K562 (cell line): ENCODE results near the gene SPI1. TPM values are rescaled to one million over a fixed set of nuclear protein-coding genes. Genes with fewer than 3 reads are reported as not detected.

Source experiments
- ATAC-seq: fragments of 200-7000 bp; cut with Tn5 transposase; 3 replicates; pipeline ENCODE4 v1.9.1; 2020; ENCODE audit warnings: moderate library complexity
- BruUV-seq: library from RNA; stranded (reverse); fragments of 400-500 nt; replicated peaks from 2 replicates; lab custom pipeline; 2021; lab: Mats Ljungman, UMichigan
- CTCF ChIA-PET: fragments of 300-600 bp; formaldehyde crosslinking; extraction: SDS; loops from one replicate; lab custom pipeline; 2021; ENCODE audit warnings: low intra/inter-chr PET ratio; lab: Yijun Ruan, JAX
- POLR2A ChIA-PET: fragments of 300-600, 350-650 bp; sonication (Branson Sonifier 250); formaldehyde crosslinking; extraction: SDS; loops from one replicate; lab custom pipeline; 2021; ENCODE audit warnings: antibody characterized with exemption, inconsistent platforms; lab: Yijun Ruan, JAX
- DNase-seq, 4 experiments: peaks; one replicate each; pipeline versions ENCODE4 v3.0.0 to v3.0.0-alpha.2; 2011 to 2018; ENCODE audit warnings: low spot score in 3 of 4, mixed read lengths in 3 of 4; ENCODE audit errors: extremely low read depth in 1 of 4
- FAIRE-seq: peaks from 2 replicates; lab custom pipeline; 2011; peaks lifted over from hg19 to GRCh38; lab: Jason Lieb, UNC
- H2AFZ ChIP-seq: 2 replicates; pipeline ENCODE4 v1.6.0; 2011; ENCODE audit warnings: low read depth, low read length, control low read depth, inconsistent platforms
- H3K27ac ChIP-seq: fragments of 200-600 bp; 3 replicates; pipeline ENCODE4 v1.8.0; 2011; ENCODE audit warnings: low read depth, mild to moderate bottlenecking, control low read depth, inconsistent platforms, low read length, moderate library complexity, mixed read lengths; ENCODE audit errors: extremely low read depth
- H3K27me3 ChIP-seq, 2 experiments: fragments of 300-600 bp in 1 of 2; 2 replicates in 1 of 2; 3 replicates in 1 of 2; pipeline versions ENCODE4 v1.6.0 to v1.8.0; 2011; ENCODE audit warnings: inconsistent platforms in 2 of 2, low read length in 2 of 2, mild to moderate bottlenecking in 1 of 2, mixed read lengths in 1 of 2, moderate library complexity in 1 of 2; ENCODE audit not compliant: control insufficient read depth in 2 of 2, insufficient read depth in 2 of 2
- H3K36me3 ChIP-seq: fragments of 300-600 bp; 3 replicates; pipeline ENCODE4 v1.8.0; 2011; ENCODE audit warnings: mild to moderate bottlenecking, low read length, inconsistent platforms; ENCODE audit not compliant: control insufficient read depth, insufficient read depth
- H3K4me1 ChIP-seq, 2 experiments: fragments of 200-600 bp in 1 of 2; replicated peaks in 1 of 2; 2 replicates in 1 of 2; 3 replicates in 1 of 2; pipeline versions ENCODE4 v1.5.1 to v1.8.0; 2011; ENCODE audit warnings: inconsistent platforms in 2 of 2, low read length in 2 of 2, mild to moderate bottlenecking in 1 of 2, mixed read lengths in 1 of 2, moderate library complexity in 1 of 2; ENCODE audit not compliant: control insufficient read depth in 2 of 2, insufficient read depth in 2 of 2
- H3K4me2 ChIP-seq: 2 replicates; pipeline ENCODE4 v1.6.1; 2011; ENCODE audit warnings: low read length, control low read depth, inconsistent platforms, mixed read lengths; ENCODE audit not compliant: insufficient read depth
- H3K4me3 ChIP-seq: fragments of 200-600 bp; sonication (generic), shearing (Covaris generic); 2 replicates; pipeline ENCODE4 v1.5.1; 2016; ENCODE audit warnings: control low read depth, inconsistent platforms
- H3K79me2 ChIP-seq: fragments of 200-600 bp; 3 replicates; pipeline ENCODE4 v1.8.0; 2011; ENCODE audit warnings: low read length, inconsistent platforms; ENCODE audit not compliant: control insufficient read depth, insufficient read depth
- H3K9ac ChIP-seq, 2 experiments: 2 replicates each; pipeline versions ENCODE4 v1.6.0 to v1.6.1; 2011; ENCODE audit warnings: low read depth in 2 of 2, low read length in 2 of 2, control low read depth in 1 of 2, inconsistent platforms in 1 of 2, mild to moderate bottlenecking in 1 of 2, mixed read lengths in 1 of 2; ENCODE audit not compliant: insufficient read depth in 1 of 2
- H3K9me1 ChIP-seq: one replicate; pipeline ENCODE4 v1.6.0; 2011; ENCODE audit warnings: inconsistent platforms, mild to moderate bottlenecking, low read length, moderate library complexity; ENCODE audit not compliant: control insufficient read depth, insufficient read depth
- H3K9me3 ChIP-seq: replicated peaks from 2 replicates; pipeline ENCODE4 v1.5.1; 2011; ENCODE audit warnings: low read depth, low read length, inconsistent platforms; ENCODE audit not compliant: control insufficient read depth, insufficient read depth
- H4K20me1 ChIP-seq: replicated peaks from 2 replicates; pipeline ENCODE4 v1.6.1; 2011; ENCODE audit warnings: low read length, inconsistent platforms, mixed read lengths; ENCODE audit not compliant: control insufficient read depth, insufficient read depth
- CC2D1A ChIP-seq: fragments of 450-650 bp; IDR thresholded peaks from 2 replicates; pipeline ENCODE4 v1.6.1; 2017; ENCODE audit warnings: mild to moderate bottlenecking
- ESRRA ChIP-seq: fragments of 450-650 bp; IDR thresholded peaks from 2 replicates; pipeline ENCODE4 v1.6.1; 2014; ENCODE audit warnings: low read depth, mild to moderate bottlenecking, moderate library complexity, borderline replicate concordance
- KDM1A ChIP-seq, 2 experiments: fragments of 450-650 bp; IDR thresholded peaks; 2 replicates each; pipeline ENCODE4 v1.6.1; 2016; ENCODE audit warnings: mild to moderate bottlenecking in 2 of 2
- NEUROD1 ChIP-seq: fragments of 150-350 bp; IDR thresholded peaks from 2 replicates; pipeline ENCODE4 v1.6.1; 2014; ENCODE audit warnings: borderline replicate concordance, low read length, low read depth; ENCODE audit not compliant: partially characterized antibody
- NFATC3 ChIP-seq: fragments of 450-650 bp; IDR thresholded peaks from 2 replicates; pipeline ENCODE4 v1.6.1; 2017; ENCODE audit warnings: mild to moderate bottlenecking
- PCBP1 ChIP-seq: fragments of 200-400 bp; formaldehyde crosslinking; IDR thresholded peaks from 2 replicates; pipeline ENCODE4 v1.6.1; 2018; ENCODE audit warnings: mild to moderate bottlenecking, low read depth, low read length; ENCODE audit not compliant: poor library complexity, severe bottlenecking
- RBM25 ChIP-seq: fragments of 200-400 bp; formaldehyde crosslinking; IDR thresholded peaks from 2 replicates; pipeline ENCODE4 v1.6.1; 2018; ENCODE audit warnings: low read length, low read depth, moderate library complexity; ENCODE audit not compliant: severe bottlenecking
- ZBTB8A ChIP-seq: fragments of 450-650 bp; IDR thresholded peaks from 2 replicates; pipeline ENCODE4 v1.6.1; 2018; ENCODE audit warnings: mild to moderate bottlenecking, moderate library complexity; ENCODE audit not compliant: partially characterized antibody
- ZNF165 ChIP-seq: fragments of 250-450 bp; sonication (Bioruptor Pico); IDR thresholded peaks from 2 replicates; pipeline ENCODE4 v1.4.0; 2020; ENCODE audit warnings: borderline replicate concordance
- WGBS: fragments of 100-300 bp; shearing (Covaris generic); methylation state at CpG from one replicate; pipeline ENCODE4 v1.1.6; 2016; ENCODE audit warnings: low coverage, mixed read lengths; ENCODE audit not compliant: insufficient coverage; ENCODE audit errors: missing lambda C conversion rate; 5-methylcytosine and 5-hydroxymethylcytosine counted together
- in situ Hi-C: fragments of 300-500 bp; cut with MboI; formaldehyde crosslinking; loops from 4 replicates; pipeline ENCODE4 v1.15.0; 2018; ENCODE audit warnings: inconsistent platforms, mixed read lengths
- intact Hi-C: fragments of 100-400 bp; cut with micrococcal nuclease; formaldehyde crosslinking; loops from 2 replicates; pipeline ENCODE4 v1.14.2; 2022
- polyA plus RNA-seq, 8 experiments: library from polyadenylated mRNA; depleted of rRNA in 4 of 8; stranded (reverse) in 5 of 8; unstranded in 3 of 8; fragments of >200 nt; fragmentation: Nextera tagmentation in 2 of 8; fragmentation: Illumina TruSeq in 1 of 8; extraction: Ambion mirVana in 2 of 8; extraction: Trizol in 1 of 8; gene quantifications; 2 replicates each; pipeline versions ENCODE4 v1.2.1 to v1.2.3, GENCODE V29; 2011 to 2014; ENCODE audit warnings: inconsistent platforms in 1 of 8, missing spikeins in 1 of 8
- total RNA-seq, 7 experiments: library from RNA; depleted of rRNA in 6 of 7; stranded (reverse); fragments of >200 nt in 6 of 7; fragmentation: Illumina TruSeq in 2 of 7; extraction: Trizol in 2 of 7; gene quantifications; 2 replicates each; pipeline versions ENCODE4 v1.2.1 to v1.2.3, GENCODE V29; 2011 to 2021; ENCODE audit warnings: low replicate concordance in 1 of 7

Gene SPI1
- total and polyA plus RNA-seq, 9 of the 15 experiments (the other 6 are each of a cell fraction or from before 2014, with no cell fraction given): 0.10 to 33.7 (median 10.3) TPM

DNA sequence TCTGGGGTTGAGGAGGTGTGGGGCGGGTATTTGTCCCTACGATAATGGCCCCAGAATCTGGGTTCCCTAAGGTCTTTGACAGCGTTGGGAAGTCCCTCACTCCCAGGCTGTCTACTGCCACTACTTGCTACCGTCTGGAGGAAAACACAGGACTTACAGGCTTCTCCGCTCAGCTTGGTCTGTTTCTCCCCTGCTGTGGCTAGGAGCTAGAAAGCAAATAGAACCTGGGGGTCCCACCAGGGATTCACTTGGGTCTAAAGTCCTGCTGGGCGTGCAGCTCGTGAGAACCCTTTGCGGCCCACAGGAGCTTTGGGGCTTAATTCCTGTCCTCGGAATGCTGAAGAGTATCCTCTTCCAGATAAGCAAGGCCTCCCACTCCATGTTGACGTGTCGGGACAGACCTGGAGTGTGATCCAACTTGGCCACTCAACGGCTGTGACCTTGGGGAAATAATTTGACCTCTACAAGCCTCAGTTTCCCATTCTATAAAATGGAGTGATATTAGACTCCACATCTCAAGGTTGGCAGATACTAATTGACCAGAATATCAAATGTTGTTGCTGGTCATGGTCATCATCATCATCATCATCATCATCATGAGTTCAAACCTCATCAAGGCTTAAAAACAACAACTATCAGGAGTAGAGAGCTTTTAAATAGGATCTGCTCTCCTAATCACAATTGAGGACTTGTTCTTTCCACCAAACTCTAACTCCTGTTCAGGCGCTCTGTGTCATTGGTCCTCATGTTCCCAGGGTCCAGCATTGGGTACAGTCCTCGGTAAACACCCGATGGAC, 24.2 kb downstream of the SPI1 start:
- Histone ChIP-seq H3K36me3 (no peaks in the 10 kb centered on the region), H3K27me3 (no peaks in the 10 kb centered on the region), H4K20me1 (no peaks in the 10 kb centered on the region), H3K4me3 (no peak overlapping the region), H3K9me3 (peaks cover 13% of the 10 kb centered on the region), H3K4me1 (peaks cover 0 to 51% of the 10 kb centered on the region in 2 experiments; a peak in 3 of 5 replicates), H2AFZ (no peak overlapping the region), H3K9me1 (no peaks in the 10 kb centered on the region), H3K9ac (no peak overlapping the region), H3K79me2 (no peaks in the 10 kb centered on the region), H3K27ac (no peak overlapping the region), H3K4me2 (no peak overlapping the region)
- DNase-seq (no peak), ATAC-seq (no peak), FAIRE-seq (peak; percentile 48)
- 83% methylated on average over 15 of the region's 15 CpGs for WGBS
- no TSS peak for BruUV-seq
- intact Hi-C loops (loop anchor here (10.0 kb wide), 2 partner anchors 51 to 469 kb away; partner anchors contain the start of gene SLC39A13), in situ Hi-C loops (loop anchor here (10.0 kb wide), 1 partner anchor 469 kb away; no protein-coding TSS in a partner anchor)
- ChIA-PET POLR2A (interaction anchor here (0.6 kb wide), 1 partner anchor 105 kb away, joined by 4 read pairs; the partner anchor contains the start of gene ACP2), CTCF (interaction anchor here (0.6 to 3.2 kb wide), 6 partner anchors 62 to 192 kb away, joined by 3 to 46 read pairs (median 7); partner anchors contain the start of genes ARFGAP2 and NR1H3)
- TF ChIP-seq ESRRA (peak; percentile 95), RBM25 (peak; percentile 61), CC2D1A (no peak), ZNF165 (CRISPR knock-in tag) (no peak), NFATC3 (no peak), ZBTB8A (no peak), KDM1A (IDR thresholded peaks at IDR 0.05) (0 out of 4 replicates have a peak, but pooled peaks of 1 of the 2 experiments have one; percentile 10), PCBP1 (no peak), NEUROD1 (no peak)
